GM19452 (cell line): ENCODE data around the gene TLCD5.

ENCODE experiments used
- ATAC-seq: cut with Tn5 transposase; IDR thresholded peaks from one replicate; pipeline ENCODE4 v1.9.1; 2021; ENCODE audit not compliant: unreplicated experiment

The TLCD5 gene

GRCh38 chr11:120324932-120325810 is at the start of gene TLCD5:
Gene TLCD5, plus strand, starts transcription at chr11:120325299. Its CDS starts 2,143 bp downstream, at chr11:120327442.
- peak; percentile 47 for ATAC-seq

- no peak for ATAC-seq
These were observed 45.6 kb upstream of the TLCD5 start for GRCh38 chr11:120279502-120279901.

GRCh38 chr11:120280600-120281051 is 44.5 kb upstream of the TLCD5 start:
- ATAC-seq = no peak

- no peak for ATAC-seq
These were observed 43.8 kb upstream of the TLCD5 start for GRCh38 chr11:120281143-120281795.

GRCh38 chr11:120283124-120283523 is 42.0 kb upstream of the TLCD5 start:
- no peak for ATAC-seq

- no peak for ATAC-seq
These were observed 40.8 kb upstream of the TLCD5 start for GRCh38 chr11:120284272-120284671.

GRCh38 chr11:120285256-120285655 is 39.8 kb upstream of the TLCD5 start:
- no peak for ATAC-seq

GRCh38 chr11:120288021-120288420 is 37.1 kb upstream of the TLCD5 start:
- ATAC-seq = no peak

- no peak for ATAC-seq
These were observed 35.7 kb upstream of the TLCD5 start for GRCh38 chr11:120289426-120289825.

GRCh38 chr11:120290956-120291355 is 34.1 kb upstream of the TLCD5 start:
- no peak for ATAC-seq

GRCh38 chr11:120293038-120293800 is 31.9 kb upstream of the TLCD5 start:
- ATAC-seq = no peak

GRCh38 chr11:120294096-120294495 is 31.0 kb upstream of the TLCD5 start:
- no peak for ATAC-seq

GRCh38 chr11:120295099-120295498 is 30.0 kb upstream of the TLCD5 start:
- no peak for ATAC-seq

GRCh38 chr11:120296554-120296953 is 28.5 kb upstream of the TLCD5 start:
- no peak for ATAC-seq

GRCh38 chr11:120298461-120298860 is 26.6 kb upstream of the TLCD5 start:
- no peak for ATAC-seq

- no peak for ATAC-seq
These were observed 22.9 kb upstream of the TLCD5 start for GRCh38 chr11:120302001-120302805.

GRCh38 chr11:120303004-120303637 is 22.0 kb upstream of the TLCD5 start:
- no peak for ATAC-seq

GRCh38 chr11:120304526-120304925 is 20.6 kb upstream of the TLCD5 start:
- ATAC-seq = no peak

- no peak for ATAC-seq
These were observed 19.8 kb upstream of the TLCD5 start for GRCh38 chr11:120305286-120305685.
